Measurements from ENCODE around the gene WDPCP.

DNA sequence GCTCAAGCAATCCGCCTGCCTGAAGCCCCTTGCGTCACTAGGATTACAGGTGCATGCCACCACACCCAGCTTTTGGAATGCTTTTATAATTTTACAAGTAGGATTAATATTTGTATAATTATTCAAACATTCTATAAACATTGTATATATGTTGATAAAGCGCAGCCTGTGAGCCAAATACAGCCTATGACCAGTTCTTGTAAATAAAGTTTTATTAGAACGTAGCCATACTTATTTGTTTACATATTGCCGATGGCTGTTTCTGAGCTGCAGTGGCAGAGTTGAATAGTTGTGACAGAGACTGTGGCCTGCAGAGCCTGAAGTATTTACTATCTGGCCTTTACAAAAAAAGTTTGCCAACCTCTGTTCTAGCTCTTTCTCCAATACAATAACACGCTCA lies 305.0 kb downstream of the WDPCP start:
- TF ChIP-seq, protein P1, sequence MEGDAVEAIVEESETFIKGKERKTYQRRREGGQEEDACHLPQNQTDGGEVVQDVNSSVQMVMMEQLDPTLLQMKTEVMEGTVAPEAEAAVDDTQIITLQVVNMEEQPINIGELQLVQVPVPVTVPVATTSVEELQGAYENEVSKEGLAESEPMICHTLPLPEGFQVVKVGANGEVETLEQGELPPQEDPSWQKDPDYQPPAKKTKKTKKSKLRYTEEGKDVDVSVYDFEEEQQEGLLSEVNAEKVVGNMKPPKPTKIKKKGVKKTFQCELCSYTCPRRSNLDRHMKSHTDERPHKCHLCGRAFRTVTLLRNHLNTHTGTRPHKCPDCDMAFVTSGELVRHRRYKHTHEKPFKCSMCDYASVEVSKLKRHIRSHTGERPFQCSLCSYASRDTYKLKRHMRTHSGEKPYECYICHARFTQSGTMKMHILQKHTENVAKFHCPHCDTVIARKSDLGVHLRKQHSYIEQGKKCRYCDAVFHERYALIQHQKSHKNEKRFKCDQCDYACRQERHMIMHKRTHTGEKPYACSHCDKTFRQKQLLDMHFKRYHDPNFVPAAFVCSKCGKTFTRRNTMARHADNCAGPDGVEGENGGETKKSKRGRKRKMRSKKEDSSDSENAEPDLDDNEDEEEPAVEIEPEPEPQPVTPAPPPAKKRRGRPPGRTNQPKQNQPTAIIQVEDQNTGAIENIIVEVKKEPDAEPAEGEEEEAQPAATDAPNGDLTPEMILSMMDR (conservative IDR thresholded peaks at IDR 0.05 in 1 of 2, IDR thresholded peaks at IDR 0.05 in 1 of 2; ENCODE audit: extremely low read depth in 1 of 2, insufficient read depth in 1 of 2, low read depth in 1 of 2, low read length in 2 of 2) = no peak
- no peak for TF ChIP-seq EZH2 (IDR thresholded peaks at IDR 0.05; ENCODE audit: borderline replicate concordance, low read length)

Data from mammary epithelial cell (primary cell).